Spinal cord (tissue), 10 donors: Measurements from ENCODE around the gene SGCB. TPM values are rescaled to one million over a fixed set of nuclear protein-coding genes. Genes with fewer than 3 reads are reported as not detected.

ENCODE experiments used
- DNase-seq, 6 donors: peaks; one replicate each; pipeline versions ENCODE4 v3.0.0 to v3.0.0-alpha.2; 2013 to 2015; ENCODE audit warnings: low spot score in 6 of 6, low read depth in 4 of 6
- H3K27ac ChIP-seq: one replicate; pipeline ENCODE4 v1.5.1; 2013; ENCODE audit warnings: low read depth, low read length, control low read depth
- H3K27me3 ChIP-seq: one replicate; pipeline ENCODE4 v1.6.1; 2013; ENCODE audit warnings: low read length; ENCODE audit not compliant: control insufficient read depth, insufficient read depth
- H3K36me3 ChIP-seq: one replicate; pipeline ENCODE4 v1.6.1; 2013; ENCODE audit warnings: low read length; ENCODE audit not compliant: control insufficient read depth, insufficient read depth
- H3K4me1 ChIP-seq: one replicate; pipeline ENCODE4 v1.6.1; 2013; ENCODE audit warnings: low read length; ENCODE audit not compliant: control insufficient read depth, insufficient read depth
- H3K4me3 ChIP-seq: one replicate; pipeline ENCODE4 v1.5.1; 2013; ENCODE audit warnings: low read depth, low read length, control low read depth
- H3K9me3 ChIP-seq: one replicate; pipeline ENCODE4 v1.6.1; 2013; ENCODE audit warnings: low read length; ENCODE audit not compliant: control insufficient read depth, insufficient read depth
- WGBS: methylation state at CpG from one replicate; pipeline ENCODE4 v1.1.5; 2013; ENCODE audit warnings: missing lambda C conversion rate; ENCODE audit not compliant: insufficient coverage; 5-methylcytosine and 5-hydroxymethylcytosine counted together
- polyA plus RNA-seq, 2 donors: library from polyadenylated mRNA; unstranded; fragments of 120-200 nt; gene quantifications; one replicate each; pipeline ENCODE4 v1.2.1, GENCODE V29; 2013; ENCODE audit not compliant: insufficient read length in 2 of 2
- total RNA-seq, 2 donors: library from RNA; depleted of rRNA in 1 of 2; stranded (reverse); fragments of 120-200 nt in 1 of 2; fragments of >200 nt in 1 of 2; gene quantifications; one replicate each; pipeline versions ENCODE4 v1.2.3 to v1.2.4, GENCODE V29; 2013 to 2014
- donor health status: healthy.

Gene SGCB
- total and polyA plus RNA-seq, 4 donors, result 36.4 to 108 (median 72.1) TPM

GRCh38 chr4:52032005-52032404 is 6.1 kb downstream of the SGCB start:
- WGBS, result no CpG with 5 or more reads among the region's 1 CpG

GRCh38 chr4:52028970-52029369 is 9.1 kb downstream of the SGCB start:
- no CpG with 5 or more reads among the region's 1 CpG for WGBS
- no peaks in the 10 kb centered on the region for H3K4me1 ChIP-seq
- no peaks in the 10 kb centered on the region for H3K27me3 ChIP-seq
- peaks cover 14% of the 10 kb centered on the region for H3K36me3 ChIP-seq
- H3K4me3 ChIP-seq, result no peak overlapping the region
- no peaks in the 10 kb centered on the region for H3K9me3 ChIP-seq
- no peak overlapping the region for H3K27ac ChIP-seq
- no peak for DNase-seq

More at GRCh38 chr4:52032005-52032404, 6.1 kb downstream of the SGCB start:
- Histone ChIP-seq H3K27ac (no peak overlapping the region), H3K36me3 (peaks cover 11% of the 10 kb centered on the region), H3K4me3 (no peak overlapping the region), H3K4me1 (no peaks in the 10 kb centered on the region), H3K9me3 (no peaks in the 10 kb centered on the region), H3K27me3 (no peaks in the 10 kb centered on the region)
- DNase-seq, result no peak

GRCh38 chr4:52019936-52020657 is 18.0 kb downstream of the SGCB start, which contains the start of gene LRRC66:
Gene LRRC66, minus strand, starts transcription at chr4:52020363. Its CDS starts 2,750 bp downstream, at chr4:52017613.
- Histone ChIP-seq H3K4me1 (no peaks in the 10 kb centered on the region), H3K36me3 (peaks cover 15% of the 10 kb centered on the region), H3K27ac (no peak within 1 kb of the TSS), H3K27me3 (no peaks in the 10 kb centered on the region), H3K9me3 (no peaks in the 10 kb centered on the region), H3K4me3 (no peak within 1 kb of the TSS)
- 96% methylated on average over 3 of the region's 6 CpGs for WGBS
- DNase-seq, result no peak

- H3K36me3 ChIP-seq, result peaks cover 13% of the 10 kb centered on the region
- no CpG with 5 or more reads among the region's 1 CpG for WGBS
- DNase-seq, result no peak
- no peaks in the 10 kb centered on the region for H3K9me3 ChIP-seq
- no peak overlapping the region for H3K4me3 ChIP-seq
- no peak overlapping the region for H3K27ac ChIP-seq
- H3K27me3 ChIP-seq, result no peaks in the 10 kb centered on the region
- H3K4me1 ChIP-seq, result no peaks in the 10 kb centered on the region
Observed at GRCh38 chr4:52017814-52018213, 20.3 kb downstream of the SGCB start.

GRCh38 chr4:52016981-52017380 is 21.1 kb downstream of the SGCB start:
- Histone ChIP-seq H3K27me3 (no peaks in the 10 kb centered on the region), H3K27ac (no peak overlapping the region), H3K4me1 (no peaks in the 10 kb centered on the region), H3K9me3 (no peaks in the 10 kb centered on the region), H3K4me3 (no peak overlapping the region), H3K36me3 (peaks cover 13% of the 10 kb centered on the region)
- 60% methylated on average over 1 of the region's 3 CpGs for WGBS
- DNase-seq, result no peak

GRCh38 chr4:52015366-52015765 is 22.7 kb downstream of the SGCB start:
- H3K27ac ChIP-seq, result no peak overlapping the region
- peaks cover 7% of the 10 kb centered on the region for H3K36me3 ChIP-seq
- peak in 2 of 6 donors; percentile 37 to 44 for DNase-seq
- no peaks in the 10 kb centered on the region for H3K4me1 ChIP-seq
- H3K9me3 ChIP-seq, result no peaks in the 10 kb centered on the region
- WGBS, result 89% methylated on average over 3 of the region's 7 CpGs
- H3K27me3 ChIP-seq, result no peaks in the 10 kb centered on the region
- H3K4me3 ChIP-seq, result no peak overlapping the region

- WGBS, result no CpG with 5 or more reads among the region's 1 CpG
- no peak overlapping the region for H3K4me3 ChIP-seq
- H3K27me3 ChIP-seq, result no peaks in the 10 kb centered on the region
- H3K4me1 ChIP-seq, result no peaks in the 10 kb centered on the region
- H3K9me3 ChIP-seq, result no peaks in the 10 kb centered on the region
- DNase-seq, result no peak
- peaks cover 7% of the 10 kb centered on the region for H3K36me3 ChIP-seq
- no peak overlapping the region for H3K27ac ChIP-seq
Observed at GRCh38 chr4:52014903-52015302, 23.2 kb downstream of the SGCB start.

- no peaks in the 10 kb centered on the region for H3K4me1 ChIP-seq
- no peak overlapping the region for H3K27ac ChIP-seq
- WGBS, result no CpG with 5 or more reads among the region's 1 CpG
- H3K36me3 ChIP-seq, result peaks cover 4% of the 10 kb centered on the region
- no peak for DNase-seq
- no peak overlapping the region for H3K4me3 ChIP-seq
- H3K9me3 ChIP-seq, result no peaks in the 10 kb centered on the region
- no peaks in the 10 kb centered on the region for H3K27me3 ChIP-seq
Observed at GRCh38 chr4:52012651-52013050, 25.4 kb downstream of the SGCB start.

- H3K36me3 ChIP-seq, result peaks cover 4% of the 10 kb centered on the region
- no peaks in the 10 kb centered on the region for H3K4me1 ChIP-seq
- no peak overlapping the region for H3K4me3 ChIP-seq
- no peak for DNase-seq
- no peak overlapping the region for H3K27ac ChIP-seq
- H3K9me3 ChIP-seq, result no peaks in the 10 kb centered on the region
- no CpG with 5 or more reads among the region's 2 CpGs for WGBS
- H3K27me3 ChIP-seq, result no peaks in the 10 kb centered on the region
Observed at GRCh38 chr4:52010986-52011385, 27.1 kb downstream of the SGCB start.

- H3K36me3 ChIP-seq, result no peaks in the 10 kb centered on the region
- no peaks in the 10 kb centered on the region for H3K27me3 ChIP-seq
- no peaks in the 10 kb centered on the region for H3K9me3 ChIP-seq
- 83% methylated on average over 3 of the region's 4 CpGs for WGBS
- DNase-seq, result no peak
- H3K27ac ChIP-seq, result no peak overlapping the region
- no peaks in the 10 kb centered on the region for H3K4me1 ChIP-seq
- no peak overlapping the region for H3K4me3 ChIP-seq
Observed at GRCh38 chr4:52006887-52007286, 31.2 kb downstream of the SGCB start.
